NOMO-1 (cell line): ENCODE measurements around the gene PITPNC1.
"Not testable (repeated sequence)": the region's sequence is repeated elsewhere in the genome, so short reads cannot be mapped to it uniquely, and the experiment has no call there.

Experiments used
- DNase-seq, 2 experiments: peaks; one replicate each; lab custom pipeline; 2025; ENCODE audit not compliant: unreplicated experiment in 2 of 2; lab: John Stamatoyannopoulos, UW

The PITPNC1 gene

GRCh38 chr17:67452681-67453554, 75.8 kb downstream of the PITPNC1 start:
- DNase-seq, result no peak

DNA sequence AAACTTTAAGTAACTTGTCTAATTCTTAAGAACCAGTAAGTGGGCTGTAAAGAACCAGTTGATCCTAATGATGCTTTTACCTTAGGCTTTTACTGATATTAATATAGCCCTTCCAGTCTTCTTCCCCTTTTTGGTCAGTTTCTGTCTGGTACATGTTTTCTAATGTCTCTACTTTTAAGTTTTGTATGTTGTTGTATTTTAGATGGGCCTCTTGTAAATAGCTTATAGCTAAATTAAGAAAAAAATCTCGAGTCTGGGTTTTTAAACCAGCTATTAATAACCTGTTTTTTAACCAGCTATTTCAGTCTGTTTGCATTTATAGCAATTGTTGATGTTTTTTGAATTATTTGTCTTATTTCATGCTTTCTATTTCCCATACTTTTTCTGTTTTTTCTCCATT, 79.0 kb downstream of the PITPNC1 start:
- peak in 1 of 2 experiments; percentile 24 for DNase-seq

GRCh38 chr17:67456889-67457288, 79.8 kb downstream of the PITPNC1 start:
- DNase-seq, result no peak

GRCh38 chr17:67458203-67458602, 81.1 kb downstream of the PITPNC1 start:
- DNase-seq, result no peak

DNA sequence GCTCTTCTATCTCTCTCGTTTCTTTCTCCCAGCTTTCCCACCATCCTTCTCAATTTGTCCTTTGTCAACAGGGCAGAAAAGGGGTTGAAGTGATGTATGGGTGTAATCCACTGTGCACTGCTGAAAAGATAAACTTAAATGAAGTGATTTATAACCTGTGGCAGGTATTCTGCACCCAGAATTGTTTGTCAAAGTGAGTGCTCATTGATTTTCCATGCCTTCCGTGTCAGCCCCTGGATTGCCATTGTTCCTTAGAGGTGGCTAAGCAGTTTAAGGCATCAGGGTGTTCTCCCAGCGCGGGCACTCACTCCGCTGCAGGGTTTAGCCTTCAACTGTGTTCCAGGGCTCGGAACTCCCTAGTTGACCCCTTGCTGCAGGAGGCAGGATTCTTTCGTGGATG, 82.9 kb downstream of the PITPNC1 start:
- DNase-seq, result no peak

DNA sequence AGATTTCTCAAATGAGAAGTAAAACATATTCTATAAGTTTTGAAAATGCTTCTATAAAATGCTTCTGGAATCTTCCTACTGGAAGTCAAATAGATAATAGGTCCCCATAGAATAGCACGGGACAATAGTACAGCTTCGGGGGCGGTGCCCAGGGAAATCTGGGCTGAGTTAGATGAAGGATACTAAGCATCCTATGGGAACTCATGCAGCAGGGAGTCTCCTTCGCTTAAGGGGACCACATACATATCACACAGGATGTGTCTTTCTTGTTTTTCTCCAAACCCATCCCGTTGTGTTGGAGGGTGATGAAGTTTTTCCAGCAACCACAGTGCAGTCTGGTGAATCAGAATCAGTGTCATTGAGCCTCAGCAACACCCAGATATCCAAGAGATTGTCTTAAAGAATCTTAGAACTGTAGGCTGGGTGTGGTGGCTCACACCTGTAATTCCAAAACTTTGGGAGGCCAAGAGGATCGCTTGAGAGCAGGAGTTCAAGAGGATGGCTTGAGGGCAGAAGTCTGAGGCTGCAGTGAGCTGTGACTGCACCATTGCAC, 84.2 kb downstream of the PITPNC1 start:
- no peak for DNase-seq

GRCh38 chr17:67461876-67462275, 84.8 kb downstream of the PITPNC1 start:
- DNase-seq, result no peak

GRCh38 chr17:67466251-67466796, 89.2 kb downstream of the PITPNC1 start:
- DNase-seq, result no peak

- no peak for DNase-seq
Measured at GRCh38 chr17:67467500-67468455, 90.7 kb downstream of the PITPNC1 start.

DNA sequence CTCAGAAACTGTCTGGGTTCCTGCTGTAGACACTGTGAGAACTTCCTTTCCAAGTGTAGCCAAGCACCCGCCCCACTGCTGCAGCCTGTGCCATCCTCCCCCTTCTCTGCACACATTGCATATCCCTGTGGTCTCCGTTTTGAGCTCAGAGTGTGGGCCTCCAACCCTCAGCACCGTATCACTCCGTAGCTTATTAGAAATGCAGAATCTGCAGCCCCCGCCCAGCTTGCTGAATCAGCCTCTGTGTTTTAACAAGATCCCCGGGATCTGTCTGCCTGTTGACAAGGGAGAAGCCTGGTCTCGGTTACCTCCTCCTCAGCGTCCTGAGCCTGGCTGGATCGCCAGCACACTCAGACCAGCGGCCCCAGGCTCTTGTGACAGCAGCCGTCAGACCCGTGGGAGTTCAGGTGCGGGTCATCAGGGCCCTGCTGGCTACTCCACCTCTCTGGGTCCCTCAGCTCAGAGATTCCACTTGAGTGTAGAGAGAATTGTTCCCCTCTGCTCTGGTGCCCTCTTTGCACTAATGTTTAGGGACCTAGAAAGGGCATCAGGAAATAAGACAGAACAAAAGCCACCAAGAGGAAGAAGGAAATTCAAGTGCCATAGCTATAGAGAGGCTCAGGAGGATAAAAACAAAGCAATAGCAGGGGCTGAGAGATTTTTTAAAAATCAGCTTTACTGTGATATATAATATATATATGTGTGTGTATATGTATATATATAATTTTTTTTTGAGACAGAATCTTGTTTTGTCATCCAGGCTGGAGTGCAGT, 92.3 kb downstream of the PITPNC1 start:
- no peak for DNase-seq

- DNase-seq, result no peak
Measured at GRCh38 chr17:67470163-67470562, 93.1 kb downstream of the PITPNC1 start.

DNA sequence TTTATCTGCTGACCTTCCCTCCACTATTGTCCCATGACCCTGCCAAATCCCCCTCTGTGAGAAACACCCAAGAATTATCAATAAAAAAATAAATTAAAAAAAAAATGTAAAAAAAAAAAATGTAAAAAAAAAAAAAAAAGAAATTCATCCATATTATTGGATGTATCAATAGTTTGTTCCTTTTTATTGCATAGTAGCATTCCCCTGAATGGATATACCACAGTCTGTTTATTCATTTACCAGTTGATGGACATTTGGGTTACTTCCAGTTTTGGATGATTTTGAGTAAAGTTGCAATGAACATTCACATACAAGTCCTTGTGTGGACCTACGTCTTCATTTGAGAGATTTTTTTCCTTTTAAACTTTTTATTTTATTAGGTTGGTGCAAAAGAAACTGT, 94.0 kb downstream of the PITPNC1 start:
- no peak for DNase-seq

GRCh38 chr17:67472606-67473005, 95.5 kb downstream of the PITPNC1 start:
- DNase-seq, result not testable (repeated sequence)

- DNase-seq, result no peak
Measured at GRCh38 chr17:67474081-67474661, 97.1 kb downstream of the PITPNC1 start.

GRCh38 chr17:67475161-67475937, 98.3 kb downstream of the PITPNC1 start:
- peak; percentile 86 to 93 for DNase-seq

- no peak for DNase-seq
Measured at GRCh38 chr17:67476787-67477335, 99.8 kb downstream of the PITPNC1 start.

DNA sequence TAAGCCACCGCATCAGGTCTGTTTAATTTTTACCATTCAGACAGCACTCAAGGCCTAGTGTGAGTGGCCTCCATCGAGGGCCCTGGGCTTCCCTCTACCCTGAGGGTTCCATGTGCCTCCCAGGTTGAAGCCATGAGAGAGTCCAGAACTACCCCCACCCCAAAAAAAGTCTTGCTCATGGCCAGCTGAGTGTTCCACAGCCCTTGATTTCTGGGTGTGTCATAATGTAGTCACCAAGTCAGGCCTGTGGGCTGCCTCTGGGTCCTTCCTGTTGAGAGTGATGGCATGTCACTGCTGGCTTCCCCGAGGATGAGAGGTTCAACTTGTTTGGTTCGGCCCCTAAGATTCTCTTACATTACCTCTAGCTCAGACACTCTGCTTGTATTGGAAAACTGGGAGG, 100.6 kb downstream of the PITPNC1 start:
- DNase-seq, result peak in 1 of 2 experiments; percentile 22

GRCh38 chr17:67478401-67479041, 101.4 kb downstream of the PITPNC1 start:
- DNase-seq, result peak in 1 of 2 experiments; percentile 24
